Loucy (cell line): ENCODE results near the gene RPS18.

Source experiments
- H2AFZ ChIP-seq: fragments of 200-600 bp; sonication (generic); 2 replicates; pipeline ENCODE4 v1.6.0; 2016; ENCODE audit warnings: antibody characterized with exemption, mild to moderate bottlenecking, low read length, moderate library complexity
- H3F3A ChIP-seq: fragments of 200-600 bp; 2 replicates; pipeline ENCODE4 v1.6.0; 2016; ENCODE audit warnings: antibody characterized with exemption, low read depth, mild to moderate bottlenecking
- H3K27me3 ChIP-seq: fragments of 200-600 bp; sonication (generic); 2 replicates; pipeline ENCODE4 v1.6.1; 2014; ENCODE audit warnings: low read length, mild to moderate bottlenecking; ENCODE audit not compliant: insufficient read depth, poor library complexity, severe bottlenecking
- H3K36me3 ChIP-seq: fragments of 200-600 bp; sonication (generic); 2 replicates; pipeline ENCODE4 v1.6.1; 2016; ENCODE audit warnings: low read length; ENCODE audit not compliant: insufficient read depth
- H3K4me1 ChIP-seq: fragments of 200-600 bp; sonication (generic); 2 replicates; pipeline ENCODE4 v1.5.1; 2014; ENCODE audit warnings: low read length, mild to moderate bottlenecking; ENCODE audit not compliant: insufficient read depth, poor library complexity, severe bottlenecking
- H3K4me2 ChIP-seq: fragments of 200-600 bp; sonication (generic); 2 replicates; pipeline ENCODE4 v1.6.0; 2014; ENCODE audit warnings: antibody characterized with exemption, low read length, low read depth, mild to moderate bottlenecking; ENCODE audit not compliant: poor library complexity, severe bottlenecking
- H3K4me3 ChIP-seq: fragments of 200-600 bp; sonication (generic); 2 replicates; pipeline ENCODE4 v1.5.1; 2014; ENCODE audit warnings: low read length, mild to moderate bottlenecking, mixed read lengths; ENCODE audit not compliant: poor library complexity, severe bottlenecking
- H3K79me2 ChIP-seq: fragments of 200-600 bp; sonication (generic); 2 replicates; pipeline ENCODE4 v1.6.1; 2014; ENCODE audit warnings: low read length; ENCODE audit not compliant: insufficient read depth
- H3K9ac ChIP-seq: fragments of 200-600 bp; sonication (generic); 2 replicates; pipeline ENCODE4 v1.6.0; 2014; ENCODE audit warnings: mild to moderate bottlenecking, low read depth, low read length, moderate library complexity; ENCODE audit not compliant: poor library complexity, severe bottlenecking
- H3K9me2 ChIP-seq: fragments of 200-600 bp; sonication (generic); replicated peaks from 2 replicates; pipeline ENCODE4 v1.6.1; 2016; ENCODE audit warnings: low read depth, low read length, mixed read lengths
- H3K9me3 ChIP-seq: fragments of 200-600 bp; sonication (generic); 2 replicates; pipeline ENCODE4 v1.6.1; 2014; ENCODE audit warnings: mild to moderate bottlenecking, antibody characterized with exemption, low read length, low read depth; ENCODE audit not compliant: insufficient read depth
- H4K20me1 ChIP-seq: fragments of 200-600 bp; sonication (generic); 2 replicates; pipeline ENCODE4 v1.6.0; 2014; ENCODE audit warnings: antibody characterized with exemption, low read length, mild to moderate bottlenecking; ENCODE audit not compliant: insufficient read depth, poor library complexity, severe bottlenecking
- CTCF ChIP-seq: fragments of 200-600 bp; sonication (generic); conservative IDR thresholded peaks from 2 replicates; pipeline ENCODE4 v1.5.1; 2014; ENCODE audit warnings: mild to moderate bottlenecking, antibody characterized with exemption, low read length
- EZH2phosphoT487 ChIP-seq: fragments of 200-600 bp; IDR thresholded peaks from 2 replicates; pipeline ENCODE4 v1.6.1; 2018; ENCODE audit warnings: antibody characterized with exemption, mild to moderate bottlenecking, moderate library complexity, borderline replicate concordance

Gene RPS18

GRCh38 chr6:33317669-33318425, 46.0 kb downstream of the RPS18 start, which contains the start of gene ZBTB22:
Gene ZBTB22 (minus strand): TSS chr6:33317744. CDS start chr6:33316916, 828 bp downstream.
- Histone ChIP-seq H3K9me2 (no peaks in the 10 kb centered on the region), H3K4me2 (peak within 1 kb of the TSS; percentile 95), H3K4me1 (peaks cover 52% of the 10 kb centered on the region), H4K20me1 (peaks cover 36% of the 10 kb centered on the region), H2AFZ (peak within 1 kb of the TSS; percentile 91), H3K79me2 (peaks cover 73% of the 10 kb centered on the region), H3K9ac (peak within 1 kb of the TSS; percentile 68), H3K36me3 (peaks cover 23% of the 10 kb centered on the region; the same call in 1 of the 2 replicates), H3K9me3 (no peaks in the 10 kb centered on the region), H3K4me3 (peak within 1 kb of the TSS; percentile 82), H3K27me3 (no peaks in the 10 kb centered on the region), H3F3A (peaks cover 6% of the 10 kb centered on the region; the same call in 1 of the 2 replicates)
- TF ChIP-seq CTCF (no peak), EZH2phosphoT487 (no peak)

- H4K20me1 ChIP-seq, result peaks cover 30% of the 10 kb centered on the region
- peaks cover 6% of the 10 kb centered on the region; the same call in 1 of the 2 replicates for H3F3A ChIP-seq
- TF ChIP-seq CTCF (no peak), EZH2phosphoT487 (no peak)
- H2AFZ ChIP-seq, result 0 out of 2 replicates have a peak overlapping the region, but pooled peaks have one; percentile 20
- H3K36me3 ChIP-seq, result peaks cover 23% of the 10 kb centered on the region; the same call in 1 of the 2 replicates
- peak overlapping the region; percentile 95 for H3K4me2 ChIP-seq
- H3K9me3 ChIP-seq, result no peaks in the 10 kb centered on the region
- no peaks in the 10 kb centered on the region for H3K27me3 ChIP-seq
- H3K4me3 ChIP-seq, result peak overlapping the region; percentile 82
- peak overlapping the region; percentile 68 for H3K9ac ChIP-seq
- H3K4me1 ChIP-seq, result peaks cover 52% of the 10 kb centered on the region
- H3K79me2 ChIP-seq, result peaks cover 66% of the 10 kb centered on the region
- no peaks in the 10 kb centered on the region for H3K9me2 ChIP-seq
Measured at GRCh38 chr6:33318426-33319073, 46.7 kb downstream of the RPS18 start.

- peaks cover 6% of the 10 kb centered on the region; the same call in 1 of the 2 replicates for H3F3A ChIP-seq
Measured at GRCh38 chr6:33319939-33320314, 48.1 kb downstream of the RPS18 start.

More at GRCh38 chr6:33319939-33320314, 48.1 kb downstream of the RPS18 start:
- H2AFZ ChIP-seq, result no peak overlapping the region
- TF ChIP-seq CTCF, result no peak
- TF ChIP-seq EZH2phosphoT487, result no peak
- no peaks in the 10 kb centered on the region for H3K27me3 ChIP-seq
- H3K36me3 ChIP-seq, result peaks cover 23% of the 10 kb centered on the region; the same call in 1 of the 2 replicates
- peak overlapping the region; percentile 95 for H3K4me2 ChIP-seq
- H3K9me3 ChIP-seq, result no peaks in the 10 kb centered on the region
- peak overlapping the region; percentile 21 for H3K9ac ChIP-seq
- H3K4me3 ChIP-seq, result no peak overlapping the region
- no peaks in the 10 kb centered on the region for H3K9me2 ChIP-seq
- peaks cover 30% of the 10 kb centered on the region for H4K20me1 ChIP-seq
- peaks cover 57% of the 10 kb centered on the region for H3K79me2 ChIP-seq
- H3K4me1 ChIP-seq, result peaks cover 52% of the 10 kb centered on the region
